ENCODE data around the gene TPPP. TPM values are rescaled to one million over a fixed set of nuclear protein-coding genes. Genes with fewer than 3 reads are reported as not detected.
A peak's percentile ranks its signal among the peaks of the same experiment; 100 is the strongest.
"Not testable (repeated sequence)": the region's sequence is repeated elsewhere in the genome, so short reads cannot be mapped to it uniquely, and the experiment has no call there.

TPPP gene
- total and polyA plus RNA-seq, 3 experiments from 2014 or later, result 0.37 to 0.79 (median 0.38) TPM

DNA sequence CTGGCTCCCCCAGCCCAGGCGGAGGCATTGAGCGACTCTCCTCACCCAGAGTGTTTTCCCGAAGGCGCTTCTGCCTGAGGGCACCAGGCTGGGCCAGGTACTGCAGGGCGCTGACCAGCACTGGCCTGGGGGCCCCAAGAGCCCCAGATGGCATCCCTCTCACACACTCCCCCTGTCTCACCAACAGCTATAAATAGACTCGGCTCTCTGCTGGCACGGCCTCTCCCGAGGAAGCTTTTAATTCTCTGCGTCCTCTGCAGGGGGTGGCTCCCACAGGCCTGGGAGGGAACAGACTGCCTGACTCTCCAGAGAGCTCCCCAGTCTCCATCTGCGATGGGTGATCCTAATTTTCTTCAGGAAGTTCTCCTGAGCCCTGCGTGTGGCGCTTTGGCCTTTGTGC lies 2.9 kb downstream of the TPPP start:
- H3K4me1 Mint-ChIP-seq; H3K36me3 ChIP-seq (ENCODE audit: insufficient read depth, low read length); H3K27ac ChIP-seq (ENCODE audit: low read depth, low read length); H3K9me3 ChIP-seq (ENCODE audit: low read length); H3K4me3 Mint-ChIP-seq; H3K27ac Mint-ChIP-seq; H3K4me3 ChIP-seq (ENCODE audit: low read length); H3K27me3 ChIP-seq (ENCODE audit: insufficient read depth, low read length, poor library complexity, severe bottlenecking); H3K27me3 Mint-ChIP-seq; DNase-seq; H3K4me1 ChIP-seq (ENCODE audit: insufficient read depth, low read length); H3K9me3 Mint-ChIP-seq; CTCF ChIA-PET; POLR2A ChIA-PET; H3K36me3 Mint-ChIP-seq: not testable (repeated sequence)

DNA sequence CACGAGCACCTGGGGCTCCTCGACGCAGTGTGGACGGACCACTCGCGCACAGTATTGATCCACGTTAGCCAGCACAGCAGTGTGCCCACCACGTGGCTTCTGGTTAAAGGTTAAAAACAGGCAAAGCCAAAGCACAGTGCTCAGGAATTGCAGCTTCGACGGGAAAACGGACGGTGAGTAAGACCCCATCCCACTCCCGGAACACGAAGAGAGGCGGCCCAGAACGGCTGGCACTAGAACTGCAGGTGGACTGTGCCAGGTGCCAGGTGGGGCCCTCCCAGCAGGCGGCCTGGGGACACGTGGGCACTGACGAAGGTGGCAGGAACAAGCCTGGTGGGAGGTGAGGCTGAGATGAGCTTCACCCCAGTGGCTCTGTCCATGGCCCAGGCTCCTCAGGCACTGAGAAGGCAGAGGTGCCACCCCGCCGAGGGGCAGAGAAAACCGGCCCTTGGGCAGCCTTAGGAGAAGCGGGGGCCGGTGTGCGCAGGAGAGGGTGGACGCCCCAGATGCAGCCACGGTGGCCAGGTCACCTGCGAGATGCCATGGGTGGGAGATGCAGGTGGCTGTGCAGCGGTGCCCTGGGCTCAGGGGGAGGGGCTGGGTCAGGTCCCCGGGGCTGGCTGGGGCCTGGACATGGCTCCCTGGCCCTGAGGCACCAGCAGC lies 4.7 kb downstream of the TPPP start:
- H3K4me3 ChIP-seq (ENCODE audit: low read length); H3K27ac ChIP-seq (ENCODE audit: low read depth, low read length); DNase-seq; H3K27me3 ChIP-seq (ENCODE audit: insufficient read depth, low read length, poor library complexity, severe bottlenecking); H3K9me3 Mint-ChIP-seq; H3K27ac Mint-ChIP-seq; POLR2A ChIA-PET; CTCF ChIA-PET; H3K4me3 Mint-ChIP-seq; H3K27me3 Mint-ChIP-seq; H3K4me1 Mint-ChIP-seq; H3K9me3 ChIP-seq (ENCODE audit: low read length); H3K36me3 Mint-ChIP-seq; H3K36me3 ChIP-seq (ENCODE audit: insufficient read depth, low read length); H3K4me1 ChIP-seq (ENCODE audit: insufficient read depth, low read length): not testable (repeated sequence)

DNA sequence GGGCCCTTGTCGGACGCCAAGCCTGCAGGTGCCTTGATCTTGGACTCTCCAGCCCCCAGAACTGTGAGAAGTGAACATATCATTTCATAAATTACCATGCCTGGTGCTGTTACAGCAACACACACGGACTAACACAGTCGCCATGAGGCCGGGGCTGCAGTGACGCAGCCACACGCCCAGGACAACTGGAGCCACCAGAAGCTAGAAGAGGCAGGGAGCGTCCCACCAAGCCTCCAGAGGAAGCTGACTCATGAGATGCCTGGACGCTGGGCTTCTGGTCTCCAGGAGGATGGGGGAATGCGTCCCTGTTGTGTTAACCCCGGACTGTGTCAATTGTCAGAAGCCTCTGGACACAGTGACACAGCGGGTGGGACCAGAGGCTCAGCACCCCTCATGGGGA lies 6.2 kb downstream of the TPPP start:
- H3K9me3 ChIP-seq (ENCODE audit: low read length); DNase-seq; H3K4me3 ChIP-seq (ENCODE audit: low read length); H3K36me3 ChIP-seq (ENCODE audit: insufficient read depth, low read length); H3K27me3 Mint-ChIP-seq; H3K4me1 Mint-ChIP-seq; H3K4me3 Mint-ChIP-seq; H3K4me1 ChIP-seq (ENCODE audit: insufficient read depth, low read length); H3K27me3 ChIP-seq (ENCODE audit: insufficient read depth, low read length, poor library complexity, severe bottlenecking); CTCF ChIA-PET; H3K36me3 Mint-ChIP-seq; H3K27ac Mint-ChIP-seq; POLR2A ChIA-PET; H3K9me3 Mint-ChIP-seq; H3K27ac ChIP-seq (ENCODE audit: low read depth, low read length): not testable (repeated sequence)

- DNase-seq; H3K27me3 Mint-ChIP-seq; H3K27me3 ChIP-seq (ENCODE audit: insufficient read depth, low read length, poor library complexity, severe bottlenecking); H3K36me3 ChIP-seq (ENCODE audit: insufficient read depth, low read length); H3K4me3 ChIP-seq (ENCODE audit: low read length); H3K4me3 Mint-ChIP-seq; CTCF ChIA-PET; H3K9me3 Mint-ChIP-seq; H3K4me1 Mint-ChIP-seq; H3K4me1 ChIP-seq (ENCODE audit: insufficient read depth, low read length); POLR2A ChIA-PET; H3K27ac Mint-ChIP-seq; H3K9me3 ChIP-seq (ENCODE audit: low read length); H3K36me3 Mint-ChIP-seq; H3K27ac ChIP-seq (ENCODE audit: low read depth, low read length): not testable (repeated sequence)
Measured at GRCh38 chr5:686172-686523, 7.0 kb downstream of the TPPP start.

DNA sequence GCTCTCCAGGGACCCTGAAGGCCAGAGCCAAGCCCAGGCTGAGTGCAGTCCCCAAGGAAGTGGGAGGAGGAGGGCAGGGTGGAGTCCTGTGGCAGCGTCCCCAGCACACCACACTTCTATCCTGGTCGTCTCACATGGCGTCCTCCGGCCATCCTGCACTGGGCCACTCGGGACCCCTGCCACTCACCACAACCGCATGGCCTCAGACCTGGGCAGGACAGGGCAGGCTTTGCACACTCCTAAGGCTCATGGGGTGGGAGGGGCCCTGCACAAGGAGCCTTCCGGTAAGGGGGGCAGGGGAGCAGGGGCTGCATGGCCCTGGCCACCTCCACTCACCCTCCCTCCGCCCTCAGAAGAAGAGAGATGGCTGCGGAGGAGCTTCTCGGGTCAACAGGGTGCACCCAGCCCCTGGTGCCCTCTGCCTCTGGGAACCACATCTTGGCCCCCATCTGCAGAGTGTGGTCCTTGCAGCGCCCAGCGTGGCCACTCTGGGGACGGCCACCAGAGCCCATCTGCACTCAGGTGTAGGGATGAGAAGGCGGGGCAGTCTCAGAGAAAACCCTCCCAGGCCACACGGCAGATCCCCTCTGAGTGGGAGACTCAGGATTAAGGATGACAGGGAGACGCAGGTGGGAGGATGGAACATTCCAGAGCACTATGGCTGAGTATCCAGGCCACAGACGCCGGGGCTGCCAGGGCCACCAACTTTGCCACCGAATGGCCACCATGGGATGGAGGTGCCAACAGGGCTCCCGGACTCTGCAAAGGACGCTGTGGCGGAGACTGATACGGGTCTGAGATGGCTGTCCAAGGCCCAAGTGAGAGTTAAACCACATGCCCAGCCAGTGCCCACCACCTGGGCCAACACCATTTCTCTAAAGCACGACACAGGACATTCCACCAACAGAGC lies 7.6 kb downstream of the TPPP start:
- Mint-ChIP-seq H3K36me3 (no peaks in the 10 kb centered on the region), H3K4me3 (no peak overlapping the region), H3K27me3 (peaks cover 2 to 4% of the 10 kb centered on the region in 2 donors), H3K27ac (no peak overlapping the region), H3K9me3 (no peaks in the 10 kb centered on the region), H3K4me1 (no peaks in the 10 kb centered on the region)
- Histone ChIP-seq H3K27ac (ENCODE audit: low read depth, low read length) (no peak overlapping the region), H3K4me3 (ENCODE audit: low read length) (no peak overlapping the region), H3K36me3 (ENCODE audit: insufficient read depth, low read length) (no peaks in the 10 kb centered on the region), H3K27me3 (ENCODE audit: insufficient read depth, low read length, poor library complexity, severe bottlenecking) (no peaks in the 10 kb centered on the region), H3K4me1 (ENCODE audit: insufficient read depth, low read length) (no peaks in the 10 kb centered on the region), H3K9me3 (ENCODE audit: low read length) (no peaks in the 10 kb centered on the region)
- ChIA-PET POLR2A (no interaction called here), CTCF (no interaction called here)
- no peak for DNase-seq

GRCh38 chr5:684751-685216 lies 8.4 kb downstream of the TPPP start:
- H3K9me3 Mint-ChIP-seq, result no peaks in the 10 kb centered on the region
- no peak overlapping the region for H3K27ac Mint-ChIP-seq
- H3K27ac ChIP-seq (ENCODE audit: low read depth, low read length), result no peak overlapping the region
- H3K36me3 ChIP-seq (ENCODE audit: insufficient read depth, low read length), result no peaks in the 10 kb centered on the region
- no peak overlapping the region for H3K4me3 ChIP-seq (ENCODE audit: low read length)
- H3K9me3 ChIP-seq (ENCODE audit: low read length), result no peaks in the 10 kb centered on the region
- H3K27me3 ChIP-seq (ENCODE audit: insufficient read depth, low read length, poor library complexity, severe bottlenecking), result no peaks in the 10 kb centered on the region
- DNase-seq, result no peak
- H3K4me1 ChIP-seq (ENCODE audit: insufficient read depth, low read length), result no peaks in the 10 kb centered on the region
- peaks cover 2 to 4% of the 10 kb centered on the region in 2 donors for H3K27me3 Mint-ChIP-seq
- no peaks in the 10 kb centered on the region for H3K4me1 Mint-ChIP-seq
- H3K4me3 Mint-ChIP-seq, result no peak overlapping the region
- ChIA-PET CTCF (no interaction called here), POLR2A (no interaction called here)
- H3K36me3 Mint-ChIP-seq, result no peaks in the 10 kb centered on the region

- Histone ChIP-seq H3K27me3 (ENCODE audit: insufficient read depth, low read length, poor library complexity, severe bottlenecking) (no peaks in the 10 kb centered on the region), H3K9me3 (ENCODE audit: low read length) (no peaks in the 10 kb centered on the region), H3K36me3 (ENCODE audit: insufficient read depth, low read length) (no peaks in the 10 kb centered on the region), H3K27ac (ENCODE audit: low read depth, low read length) (no peak overlapping the region), H3K4me1 (ENCODE audit: insufficient read depth, low read length) (no peaks in the 10 kb centered on the region), H3K4me3 (ENCODE audit: low read length) (no peak overlapping the region)
- ChIA-PET POLR2A (no interaction called here), CTCF (no interaction called here)
- no peaks in the 10 kb centered on the region for H3K36me3 Mint-ChIP-seq
- H3K27me3 Mint-ChIP-seq, result peaks cover 2 to 4% of the 10 kb centered on the region in 2 donors
- no peaks in the 10 kb centered on the region for H3K9me3 Mint-ChIP-seq
- no peak overlapping the region for H3K4me3 Mint-ChIP-seq
- no peak overlapping the region for H3K27ac Mint-ChIP-seq
- H3K4me1 Mint-ChIP-seq, result no peaks in the 10 kb centered on the region
- no peak for DNase-seq
Measured at GRCh38 chr5:683551-684481, 9.3 kb downstream of the TPPP start.

DNA sequence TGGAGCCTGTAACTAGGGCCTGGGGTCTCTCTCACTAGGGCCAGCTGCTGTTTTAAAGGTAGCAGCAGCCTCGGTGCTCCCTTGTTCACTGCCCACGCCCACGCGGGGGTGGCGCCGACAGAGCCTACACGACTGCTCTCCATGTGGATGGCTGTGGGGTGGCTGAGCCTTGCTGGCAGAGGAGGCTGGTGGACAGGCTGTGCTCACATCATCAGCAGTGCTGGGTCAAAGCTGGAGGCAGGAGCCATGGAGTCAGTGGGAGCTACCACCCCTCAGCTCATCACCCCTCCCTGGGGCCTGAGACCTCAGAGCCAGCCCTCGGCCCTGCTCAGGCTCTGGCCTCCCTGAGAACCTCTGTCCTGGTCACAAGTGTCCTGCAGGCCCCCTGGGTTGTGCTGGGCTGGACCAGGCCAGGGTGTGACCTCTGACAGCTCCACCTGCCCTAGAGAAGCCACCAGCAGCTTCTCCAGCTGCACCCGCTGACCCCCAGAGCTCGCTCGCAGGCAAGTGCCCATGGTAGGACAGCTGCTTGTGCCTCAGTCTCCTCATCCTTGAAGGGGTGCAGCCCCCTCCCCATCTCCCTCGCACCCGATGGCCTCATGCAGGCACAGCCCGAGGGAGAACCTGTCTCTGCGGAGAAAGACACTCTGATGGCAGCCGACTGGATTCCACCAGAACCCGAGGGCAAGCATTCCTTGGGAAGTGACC lies 10.3 kb downstream of the TPPP start:
- H3K27ac ChIP-seq (ENCODE audit: low read depth, low read length); H3K4me3 Mint-ChIP-seq; H3K9me3 Mint-ChIP-seq; H3K36me3 ChIP-seq (ENCODE audit: insufficient read depth, low read length); H3K4me1 Mint-ChIP-seq; H3K4me1 ChIP-seq (ENCODE audit: insufficient read depth, low read length); H3K4me3 ChIP-seq (ENCODE audit: low read length); H3K27me3 Mint-ChIP-seq; CTCF ChIA-PET; POLR2A ChIA-PET; H3K27me3 ChIP-seq (ENCODE audit: insufficient read depth, low read length, poor library complexity, severe bottlenecking); H3K9me3 ChIP-seq (ENCODE audit: low read length); H3K36me3 Mint-ChIP-seq: not testable (repeated sequence)
- H3K27ac Mint-ChIP-seq, result peak overlapping the region in 1 of 8 donors; percentile 72
- peak in 1 of 5 donors; percentile 30 for DNase-seq

Data from CD8-positive, alpha-beta memory T cell (primary cell).